HepG2 (cell line): ENCODE data around the gene CHRM2. TPM values are rescaled to one million over a fixed set of nuclear protein-coding genes. Genes with fewer than 3 reads are reported as not detected.

Experiments
- ATAC-seq: fragments of 200-7000 bp; cut with Tn5 transposase; 3 replicates; pipeline ENCODE4 v1.9.1; 2020; ENCODE audit warnings: mild to moderate bottlenecking, moderate library complexity
- BruUV-seq: library from RNA; stranded (reverse); fragments of 400-500 nt; replicated peaks from 2 replicates; lab custom pipeline; 2021; lab: Mats Ljungman, UMichigan
- CTCF ChIA-PET: fragments of 300-600 bp; formaldehyde crosslinking; extraction: SDS; loops from one replicate; lab custom pipeline; 2021; ENCODE audit warnings: low total read pairs, inconsistent platforms, low intra/inter-chr PET ratio; lab: Yijun Ruan, JAX
- POLR2A ChIA-PET: fragments of 350-600 bp; sonication (Branson Sonifier 250); formaldehyde crosslinking; loops from one replicate; lab custom pipeline; 2020; ENCODE audit warnings: antibody characterized with exemption, inconsistent platforms; lab: Yijun Ruan, JAX
- DNase-seq: peaks from one replicate; pipeline ENCODE4 v3.0.0-alpha.2; 2015; ENCODE audit warnings: low spot score
- FAIRE-seq: peaks from 3 replicates; lab custom pipeline; 2011; peaks lifted over from hg19 to GRCh38; lab: Jason Lieb, UNC
- H2AFZ ChIP-seq: one replicate; pipeline ENCODE4 v1.6.1; 2011; ENCODE audit warnings: low read length, inconsistent platforms
- H3K27ac ChIP-seq: fragments of 300-600 bp; 3 replicates; pipeline ENCODE4 v1.8.0; 2011; ENCODE audit warnings: mixed run types, mild to moderate bottlenecking, mixed read lengths, low read length, inconsistent platforms; ENCODE audit not compliant: insufficient read depth; ENCODE audit errors: extremely low read length
- H3K27me3 ChIP-seq, 2 experiments: fragments of 200-600 bp in 1 of 2; 2 replicates in 1 of 2; 3 replicates in 1 of 2; pipeline versions ENCODE4 v1.6.0 to v1.8.0; 2011; ENCODE audit warnings: low read length in 2 of 2, mild to moderate bottlenecking in 2 of 2, moderate library complexity in 2 of 2, inconsistent platforms in 1 of 2; ENCODE audit not compliant: insufficient read depth in 2 of 2, control insufficient read depth in 1 of 2
- H3K36me3 ChIP-seq, 2 experiments: fragments of 200-600 bp in 1 of 2; replicated peaks in 1 of 2; 2 replicates in 1 of 2; 3 replicates in 1 of 2; pipeline versions ENCODE4 v1.5.1 to v1.8.0; 2011; ENCODE audit warnings: low read length in 2 of 2, inconsistent platforms in 1 of 2; ENCODE audit not compliant: insufficient read depth in 2 of 2, control insufficient read depth in 1 of 2
- H3K4me1 ChIP-seq: 2 replicates; pipeline ENCODE4 v1.5.1; 2012; ENCODE audit warnings: low read length, inconsistent platforms; ENCODE audit not compliant: insufficient read depth
- H3K4me2 ChIP-seq: 2 replicates; pipeline ENCODE4 v1.6.0; 2011; ENCODE audit warnings: low read depth, low read length, inconsistent platforms
- H3K4me3 ChIP-seq, 3 experiments: fragments of 200-600 bp in 1 of 3; sonication (generic), shearing (Covaris generic) in 1 of 3; replicated peaks in 1 of 3; 2 replicates each; pipeline ENCODE4 v1.5.1; 2011 to 2016; ENCODE audit warnings: low read length in 3 of 3, inconsistent platforms in 2 of 3, low read depth in 2 of 3, mild to moderate bottlenecking in 2 of 3, control low read depth in 1 of 3, mixed read lengths in 1 of 3; ENCODE audit not compliant: insufficient read depth in 1 of 3
- H3K79me2 ChIP-seq: one replicate; pipeline ENCODE4 v1.6.1; 2011; ENCODE audit warnings: low read length, inconsistent platforms; ENCODE audit not compliant: insufficient read depth
- H3K9ac ChIP-seq: 2 replicates; pipeline ENCODE4 v1.6.0; 2011; ENCODE audit warnings: mild to moderate bottlenecking, low read depth, low read length, inconsistent platforms; ENCODE audit not compliant: insufficient read depth
- H3K9me3 ChIP-seq: 2 replicates; pipeline ENCODE4 v1.5.1; 2012; ENCODE audit warnings: mild to moderate bottlenecking, low read length
- H4K20me1 ChIP-seq: 2 replicates; pipeline ENCODE4 v1.6.0; 2011; ENCODE audit warnings: inconsistent platforms, mild to moderate bottlenecking, low read length, moderate library complexity; ENCODE audit not compliant: insufficient read depth
- FOXK1 ChIP-seq: sonication (generic); formaldehyde crosslinking; IDR thresholded peaks from 2 replicates; pipeline ENCODE4 v1.4.0; 2020; ENCODE audit warnings: low read depth, missing genetic modification reagents, borderline replicate concordance
- KAT8 ChIP-seq: IDR thresholded peaks from 2 replicates; pipeline ENCODE4 v1.6.1; 2016; ENCODE audit warnings: missing genetic modification reagents, missing compliant biosample characterization
- MTA3 ChIP-seq: sonication (generic); formaldehyde crosslinking; IDR thresholded peaks from 2 replicates; pipeline ENCODE4 v1.4.0; 2020; ENCODE audit warnings: missing genetic modification reagents
- PHF21A ChIP-seq: sonication (generic); formaldehyde crosslinking; IDR thresholded peaks from 2 replicates; pipeline ENCODE4 v1.5.0; 2020; ENCODE audit warnings: mild to moderate bottlenecking, missing genetic modification reagents
- RAD51 ChIP-seq: fragments of 450-650 bp; IDR thresholded peaks from 2 replicates; pipeline ENCODE4 v1.6.1; 2016; ENCODE audit warnings: borderline replicate concordance
- RXRA ChIP-seq: sonication (generic); formaldehyde crosslinking; IDR thresholded peaks from 2 replicates; pipeline ENCODE4 v1.5.1; 2020; ENCODE audit warnings: missing genetic modification reagents
- SRSF1 ChIP-seq: fragments of 200-400 bp; formaldehyde crosslinking; optimal IDR thresholded peaks from 2 replicates; pipeline ENCODE3; 2017; ENCODE audit warnings: mild to moderate bottlenecking, low read depth, low read length, moderate library complexity
- in situ Hi-C: cut with HindIII; loops from 2 replicates; pipeline ENCODE4 v1.10.0; 2017; ENCODE audit warnings: low pct_unique_long_range_greater_than_20kb; ENCODE audit not compliant: extremely low pct_ligation_motif_present
- intact Hi-C: fragments of 100-400 bp; cut with micrococcal nuclease; formaldehyde crosslinking; loops from one replicate; pipeline ENCODE4 v1.10.0; 2022; ENCODE audit not compliant: unreplicated experiment
- polyA plus RNA-seq, 8 experiments: library from polyadenylated mRNA; depleted of rRNA in 3 of 8; stranded (reverse) in 7 of 8; unstranded in 1 of 8; fragments of >200 nt; fragmentation: Illumina TruSeq in 4 of 8; extraction: Trizol in 4 of 8; gene quantifications; 2 replicates each; pipeline versions ENCODE4 v1.2.1 to v1.2.3, GENCODE V29; 2011 to 2016; ENCODE audit warnings: low read depth in 4 of 8, missing spikeins in 1 of 8, mixed read lengths in 1 of 8; ENCODE audit not compliant: insufficient read depth in 1 of 8
- total RNA-seq, 5 experiments: library from RNA; depleted of rRNA; stranded (reverse); fragments of >200 nt; fragmentation: Illumina TruSeq; extraction: Trizol; gene quantifications; 2 replicates each; pipeline ENCODE4 v1.2.3, GENCODE V29; 2016; ENCODE audit warnings: low read depth in 1 of 5
- TF ChIP-seq, protein P1 (sequence below): IDR thresholded peaks from 2 replicates; pipeline ENCODE4 v1.6.1; 2012; ENCODE audit warnings: low read depth, low read length, improper control_type of control experiment
- TF ChIP-seq, protein P2 (sequence below): sonication (generic); formaldehyde crosslinking; IDR thresholded peaks from 2 replicates; pipeline ENCODE4 v1.4.0; 2020; ENCODE audit warnings: mild to moderate bottlenecking, missing genetic modification reagents
- TF ChIP-seq, protein P3 (sequence below): sonication (generic); formaldehyde crosslinking; IDR thresholded peaks from 2 replicates; pipeline ENCODE4 v1.5.0; 2020; ENCODE audit warnings: missing genetic modification reagents
- TF ChIP-seq, protein P4 (sequence below): sonication (generic); formaldehyde crosslinking; IDR thresholded peaks from 2 replicates; pipeline ENCODE4 v1.9.0; 2022; ENCODE audit warnings: missing genetic modification reagents, mild to moderate bottlenecking, borderline replicate concordance
- TF ChIP-seq, protein P5 (sequence below): sonication (generic); formaldehyde crosslinking; IDR thresholded peaks from 2 replicates; pipeline ENCODE4 v1.4.0; 2020; ENCODE audit warnings: missing genetic modification reagents

Gene CHRM2
- total and polyA plus RNA-seq, 2 of the 13 experiments (the other 11 are each of a cell fraction or from before 2014, with no cell fraction given): not detected

DNA sequence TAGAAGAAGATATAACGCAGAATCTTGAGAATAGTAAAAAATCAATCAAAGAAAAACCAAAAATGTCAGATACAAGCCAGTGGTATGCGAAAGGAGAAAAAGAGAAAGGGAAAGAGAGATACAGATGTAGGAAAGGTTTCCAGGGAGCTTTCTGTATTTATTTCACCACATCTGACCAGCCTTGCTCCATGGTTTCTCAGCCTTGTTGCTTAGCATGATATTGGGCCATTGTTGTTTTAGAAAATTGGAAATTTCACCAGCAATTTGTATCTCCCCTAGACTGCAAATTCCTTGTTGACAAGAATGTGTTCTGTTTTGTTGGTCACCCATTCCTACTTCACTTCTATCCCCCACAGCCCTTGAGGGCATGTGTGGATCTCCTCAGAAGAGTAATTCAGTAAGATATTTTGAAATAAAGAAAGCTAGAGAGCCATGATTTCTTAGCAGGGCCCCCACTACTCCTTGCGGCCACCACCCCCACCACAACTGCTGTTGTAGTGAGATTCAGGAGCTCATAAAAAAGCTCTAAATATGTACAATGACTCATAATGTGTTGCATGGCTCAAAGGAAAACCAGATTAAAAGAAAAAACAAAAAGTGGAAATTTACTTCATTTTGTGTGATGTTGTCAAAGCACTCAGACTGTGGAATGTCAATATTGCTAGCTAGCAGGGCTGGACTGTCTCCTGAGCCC, 138.7 kb downstream of the CHRM2 start (continued):
- TF ChIP-seq, protein P1, sequence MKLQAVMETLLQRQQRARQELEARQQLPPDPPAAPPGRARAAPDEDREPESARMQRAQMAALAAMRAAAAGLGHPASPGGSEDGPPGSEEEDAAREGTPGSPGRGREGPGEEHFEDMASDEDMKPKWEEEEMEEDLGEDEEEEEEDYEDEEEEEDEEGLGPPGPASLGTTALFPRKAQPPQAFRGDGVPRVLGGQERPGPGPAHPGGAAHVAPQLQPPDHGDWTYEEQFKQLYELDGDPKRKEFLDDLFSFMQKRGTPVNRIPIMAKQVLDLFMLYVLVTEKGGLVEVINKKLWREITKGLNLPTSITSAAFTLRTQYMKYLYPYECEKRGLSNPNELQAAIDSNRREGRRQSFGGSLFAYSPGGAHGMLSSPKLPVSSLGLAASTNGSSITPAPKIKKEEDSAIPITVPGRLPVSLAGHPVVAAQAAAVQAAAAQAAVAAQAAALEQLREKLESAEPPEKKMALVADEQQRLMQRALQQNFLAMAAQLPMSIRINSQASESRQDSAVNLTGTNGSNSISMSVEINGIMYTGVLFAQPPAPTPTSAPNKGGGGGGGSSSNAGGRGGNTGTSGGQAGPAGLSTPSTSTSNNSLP: no peak
- TF ChIP-seq PHF21A: no peak

DNA sequence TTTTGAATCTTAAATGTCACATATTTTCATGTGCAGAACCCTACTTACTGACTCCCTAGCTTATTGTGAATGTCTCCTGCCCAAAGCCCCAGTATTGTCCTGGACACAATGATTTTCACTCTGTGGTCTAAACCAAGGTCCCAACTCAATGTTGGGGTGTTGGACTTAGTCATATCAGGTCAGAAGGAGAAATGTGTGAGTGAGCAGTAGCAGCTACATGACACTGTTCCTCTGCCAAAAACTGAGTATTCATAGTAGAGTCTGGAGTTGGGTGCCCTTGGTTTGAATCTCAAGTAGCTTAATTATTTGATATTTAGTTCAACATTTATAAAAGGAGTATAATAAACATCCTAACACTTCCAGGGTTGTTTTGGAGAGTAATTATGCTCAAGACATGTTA, 141.0 kb downstream of the CHRM2 start:
- no peak for FAIRE-seq
- H3K36me3 ChIP-seq: no peaks in the 10 kb centered on the region
- no peak for ATAC-seq
- H3K4me1 ChIP-seq: no peaks in the 10 kb centered on the region
- CTCF ChIA-PET: no interaction called here
- H3K4me3 ChIP-seq: no peak overlapping the region
- H3K4me2 ChIP-seq: no peak overlapping the region
- H3K27ac ChIP-seq: no peak overlapping the region
- H3K79me2 ChIP-seq: no peaks in the 10 kb centered on the region
- no peak for DNase-seq
- intact Hi-C loops (no loop called here), in situ Hi-C loops (no loop called here)
- POLR2A ChIA-PET: no interaction called here
- TF ChIP-seq, protein P2, sequence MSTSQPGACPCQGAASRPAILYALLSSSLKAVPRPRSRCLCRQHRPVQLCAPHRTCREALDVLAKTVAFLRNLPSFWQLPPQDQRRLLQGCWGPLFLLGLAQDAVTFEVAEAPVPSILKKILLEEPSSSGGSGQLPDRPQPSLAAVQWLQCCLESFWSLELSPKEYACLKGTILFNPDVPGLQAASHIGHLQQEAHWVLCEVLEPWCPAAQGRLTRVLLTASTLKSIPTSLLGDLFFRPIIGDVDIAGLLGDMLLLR (CRISPR knock-in tag): no peak
- TF ChIP-seq, protein P3, sequence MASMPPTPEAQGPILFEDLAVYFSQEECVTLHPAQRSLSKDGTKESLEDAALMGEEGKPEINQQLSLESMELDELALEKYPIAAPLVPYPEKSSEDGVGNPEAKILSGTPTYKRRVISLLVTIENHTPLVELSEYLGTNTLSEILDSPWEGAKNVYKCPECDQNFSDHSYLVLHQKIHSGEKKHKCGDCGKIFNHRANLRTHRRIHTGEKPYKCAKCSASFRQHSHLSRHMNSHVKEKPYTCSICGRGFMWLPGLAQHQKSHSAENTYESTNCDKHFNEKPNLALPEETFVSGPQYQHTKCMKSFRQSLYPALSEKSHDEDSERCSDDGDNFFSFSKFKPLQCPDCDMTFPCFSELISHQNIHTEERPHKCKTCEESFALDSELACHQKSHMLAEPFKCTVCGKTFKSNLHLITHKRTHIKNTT (CRISPR knock-in tag): no peak
- TF ChIP-seq, protein P4, sequence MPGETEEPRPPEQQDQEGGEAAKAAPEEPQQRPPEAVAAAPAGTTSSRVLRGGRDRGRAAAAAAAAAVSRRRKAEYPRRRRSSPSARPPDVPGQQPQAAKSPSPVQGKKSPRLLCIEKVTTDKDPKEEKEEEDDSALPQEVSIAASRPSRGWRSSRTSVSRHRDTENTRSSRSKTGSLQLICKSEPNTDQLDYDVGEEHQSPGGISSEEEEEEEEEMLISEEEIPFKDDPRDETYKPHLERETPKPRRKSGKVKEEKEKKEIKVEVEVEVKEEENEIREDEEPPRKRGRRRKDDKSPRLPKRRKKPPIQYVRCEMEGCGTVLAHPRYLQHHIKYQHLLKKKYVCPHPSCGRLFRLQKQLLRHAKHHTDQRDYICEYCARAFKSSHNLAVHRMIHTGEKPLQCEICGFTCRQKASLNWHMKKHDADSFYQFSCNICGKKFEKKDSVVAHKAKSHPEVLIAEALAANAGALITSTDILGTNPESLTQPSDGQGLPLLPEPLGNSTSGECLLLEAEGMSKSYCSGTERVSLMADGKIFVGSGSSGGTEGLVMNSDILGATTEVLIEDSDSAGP: no peak
- TF ChIP-seq RXRA (CRISPR knock-in tag) (no peak), RAD51 (no peak), SRSF1 (no peak), MTA3 (CRISPR knock-in tag) (no peak), FOXK1 (CRISPR knock-in tag) (no peak), KAT8 (CRISPR knock-in tag) (no peak)
- TF ChIP-seq, protein P5, sequence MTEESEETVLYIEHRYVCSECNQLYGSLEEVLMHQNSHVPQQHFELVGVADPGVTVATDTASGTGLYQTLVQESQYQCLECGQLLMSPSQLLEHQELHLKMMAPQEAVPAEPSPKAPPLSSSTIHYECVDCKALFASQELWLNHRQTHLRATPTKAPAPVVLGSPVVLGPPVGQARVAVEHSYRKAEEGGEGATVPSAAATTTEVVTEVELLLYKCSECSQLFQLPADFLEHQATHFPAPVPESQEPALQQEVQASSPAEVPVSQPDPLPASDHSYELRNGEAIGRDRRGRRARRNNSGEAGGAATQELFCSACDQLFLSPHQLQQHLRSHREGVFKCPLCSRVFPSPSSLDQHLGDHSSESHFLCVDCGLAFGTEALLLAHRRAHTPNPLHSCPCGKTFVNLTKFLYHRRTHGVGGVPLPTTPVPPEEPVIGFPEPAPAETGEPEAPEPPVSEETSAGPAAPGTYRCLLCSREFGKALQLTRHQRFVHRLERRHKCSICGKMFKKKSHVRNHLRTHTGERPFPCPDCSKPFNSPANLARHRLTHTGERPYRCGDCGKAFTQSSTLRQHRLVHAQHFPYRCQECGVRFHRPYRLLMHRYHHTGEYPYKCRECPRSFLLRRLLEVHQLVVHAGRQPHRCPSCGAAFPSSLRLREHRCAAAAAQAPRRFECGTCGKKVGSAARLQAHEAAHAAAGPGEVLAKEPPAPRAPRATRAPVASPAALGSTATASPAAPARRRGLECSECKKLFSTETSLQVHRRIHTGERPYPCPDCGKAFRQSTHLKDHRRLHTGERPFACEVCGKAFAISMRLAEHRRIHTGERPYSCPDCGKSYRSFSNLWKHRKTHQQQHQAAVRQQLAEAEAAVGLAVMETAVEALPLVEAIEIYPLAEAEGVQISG (CRISPR knock-in tag): no peak
- H3K9ac ChIP-seq: no peak overlapping the region
- no peaks in the 10 kb centered on the region for H3K9me3 ChIP-seq
- no TSS peak for BruUV-seq
- no peak overlapping the region for H2AFZ ChIP-seq
- no peaks in the 10 kb centered on the region for H3K27me3 ChIP-seq
- no peaks in the 10 kb centered on the region for H4K20me1 ChIP-seq
